Uterus (tissue), 4 donors: ENCODE data around the gene SNAP47. TPM values are rescaled to one million over a fixed set of nuclear protein-coding genes. Genes with fewer than 3 reads are reported as not detected.

ENCODE experiments used
- DNase-seq, 2 donors: peaks; one replicate each; pipeline ENCODE4 v3.0.0-alpha.2; 2019 to 2020
- H3K27ac ChIP-seq, 2 donors: fragments of 200-600 bp; sonication (generic); 1 replicate in 1 of 2; 2 replicates in 1 of 2; pipeline ENCODE4 v1.5.1; 2016 to 2018
- H3K27me3 ChIP-seq, 2 donors: fragments of 200-600 bp; sonication (generic); one replicate each; pipeline ENCODE4 v1.5.1; 2018 to 2019; ENCODE audit warnings: control low read depth in 1 of 2
- H3K36me3 ChIP-seq, 2 donors: fragments of 200-600 bp; sonication (generic); one replicate each; pipeline ENCODE4 v1.5.1; 2019; ENCODE audit warnings: control low read depth in 1 of 2
- H3K4me1 ChIP-seq, 2 donors: fragments of 200-600 bp; sonication (generic); one replicate each; pipeline ENCODE4 v1.5.1; 2018 to 2019; ENCODE audit warnings: control low read depth in 1 of 2
- H3K4me3 ChIP-seq, 2 donors: fragments of 200-600 bp; sonication (generic); 1 replicate in 1 of 2; 2 replicates in 1 of 2; pipeline ENCODE4 v1.5.1; 2018 to 2019; ENCODE audit warnings: mild to moderate bottlenecking in 1 of 2
- H3K9me3 ChIP-seq, 2 donors: fragments of 200-600 bp; sonication (generic); one replicate each; pipeline ENCODE4 v1.5.1; 2019; ENCODE audit warnings: control low read depth in 1 of 2
- CTCF ChIP-seq, 4 experiments: fragments of 200-600 bp in 2 of 4; fragments of 450-650 bp in 2 of 4; sonication (generic) in 2 of 4; IDR thresholded peaks; one replicate each; pipeline ENCODE4 v1.5.1; 2016 to 2019; ENCODE audit warnings: antibody characterized with exemption in 4 of 4, mild to moderate bottlenecking in 2 of 4, moderate library complexity in 1 of 4
- POLR2A ChIP-seq, 2 donors: fragments of 450-650 bp; IDR thresholded peaks; one replicate each; pipeline ENCODE4 v1.6.1; 2016; ENCODE audit warnings: antibody characterized with exemption in 2 of 2, mild to moderate bottlenecking in 1 of 2, moderate library complexity in 1 of 2
- intact Hi-C: fragments of 100-400 bp; cut with DNase I; formaldehyde crosslinking; loops from one replicate; pipeline ENCODE4 v1.15.1; 2023; ENCODE audit warnings: low total_unique reads
- total RNA-seq, 4 donors: library from RNA; depleted of rRNA in 3 of 4; stranded (reverse); fragments of >200 nt in 3 of 4; gene quantifications; one replicate each; pipeline versions ENCODE4 v1.1.0 to v1.2.4, GENCODE V29; 2014 to 2023
- donor health status: DM: yes; HTN: yes; CAD: no.

The SNAP47 gene
- total RNA-seq, 4 donors from 2014 or later, result 33.3 to 75.5 (median 55.2) TPM

GRCh38 chr1:227795732-227796131 lies 60.5 kb downstream of the SNAP47 start:
- no peaks in the 10 kb centered on the region for H3K27me3 ChIP-seq
- no peak overlapping the region for H3K27ac ChIP-seq
- intact Hi-C loops, result no loop called here
- no peak overlapping the region for H3K4me3 ChIP-seq
- DNase-seq, result no peak
- TF ChIP-seq CTCF (IDR thresholded peaks at IDR 0.05) (no peak), POLR2A (IDR thresholded peaks at IDR 0.05) (no peak)
- no peaks in the 10 kb centered on the region for H3K36me3 ChIP-seq
- no peaks in the 10 kb centered on the region for H3K9me3 ChIP-seq
- H3K4me1 ChIP-seq, result peaks cover 0 to 15% of the 10 kb centered on the region in 2 donors

DNA sequence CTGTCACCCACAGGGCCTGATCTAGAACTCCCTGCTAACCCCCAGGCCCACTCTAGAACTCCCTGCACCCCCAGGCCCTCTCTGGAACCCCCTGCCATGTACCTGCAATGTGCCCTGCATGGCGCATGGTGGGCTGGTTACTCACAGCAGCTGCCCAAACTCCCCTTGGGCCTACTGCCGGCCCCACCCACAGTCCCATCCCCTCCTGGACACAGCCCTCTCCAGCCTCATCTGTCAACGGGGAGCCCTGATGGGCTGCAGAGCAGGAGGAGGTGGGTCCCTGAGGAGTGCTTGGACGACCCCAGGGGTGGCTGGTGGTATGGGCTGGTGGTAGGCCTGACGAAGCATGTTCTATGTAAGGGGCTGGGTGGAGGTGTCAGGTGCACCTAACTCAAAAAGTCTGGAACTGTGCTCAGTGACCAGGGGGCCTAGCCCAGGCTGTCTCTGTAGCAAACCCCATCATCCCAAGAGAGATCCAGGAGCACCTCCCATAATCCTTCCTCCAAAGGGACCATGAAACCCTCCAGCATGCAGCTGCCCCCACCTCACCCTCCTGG lies 61.2 kb downstream of the SNAP47 start:
- H3K27ac ChIP-seq, result no peak overlapping the region
- intact Hi-C loops, result no loop called here
- no peaks in the 10 kb centered on the region for H3K27me3 ChIP-seq
- DNase-seq, result no peak
- TF ChIP-seq CTCF (IDR thresholded peaks at IDR 0.05) (no peak), POLR2A (IDR thresholded peaks at IDR 0.05) (no peak)
- peaks cover 0 to 15% of the 10 kb centered on the region in 2 donors for H3K4me1 ChIP-seq
- no peaks in the 10 kb centered on the region for H3K9me3 ChIP-seq
- H3K36me3 ChIP-seq, result no peaks in the 10 kb centered on the region
- no peak overlapping the region for H3K4me3 ChIP-seq

GRCh38 chr1:227797144-227797543 lies 61.9 kb downstream of the SNAP47 start:
- intact Hi-C loops, result no loop called here
- no peak for DNase-seq
- Histone ChIP-seq H3K4me3 (no peak overlapping the region), H3K27ac (no peak overlapping the region), H3K4me1 (peaks cover 0 to 15% of the 10 kb centered on the region in 2 donors), H3K36me3 (no peaks in the 10 kb centered on the region), H3K27me3 (no peaks in the 10 kb centered on the region), H3K9me3 (no peaks in the 10 kb centered on the region)
- no peak for TF ChIP-seq CTCF (IDR thresholded peaks at IDR 0.05)
- TF ChIP-seq POLR2A (IDR thresholded peaks at IDR 0.05), result no peak

- H3K4me1 ChIP-seq, result peaks cover 0 to 15% of the 10 kb centered on the region in 2 donors
- H3K9me3 ChIP-seq, result no peaks in the 10 kb centered on the region
- no peak overlapping the region for H3K4me3 ChIP-seq
- DNase-seq, result no peak
- intact Hi-C loops, result no loop called here
- H3K27me3 ChIP-seq, result no peaks in the 10 kb centered on the region
- no peaks in the 10 kb centered on the region for H3K36me3 ChIP-seq
- H3K27ac ChIP-seq, result no peak overlapping the region
- TF ChIP-seq POLR2A (IDR thresholded peaks at IDR 0.05) (no peak), CTCF (IDR thresholded peaks at IDR 0.05) (no peak)
Observed at GRCh38 chr1:227797625-227798024, 62.4 kb downstream of the SNAP47 start.

DNA sequence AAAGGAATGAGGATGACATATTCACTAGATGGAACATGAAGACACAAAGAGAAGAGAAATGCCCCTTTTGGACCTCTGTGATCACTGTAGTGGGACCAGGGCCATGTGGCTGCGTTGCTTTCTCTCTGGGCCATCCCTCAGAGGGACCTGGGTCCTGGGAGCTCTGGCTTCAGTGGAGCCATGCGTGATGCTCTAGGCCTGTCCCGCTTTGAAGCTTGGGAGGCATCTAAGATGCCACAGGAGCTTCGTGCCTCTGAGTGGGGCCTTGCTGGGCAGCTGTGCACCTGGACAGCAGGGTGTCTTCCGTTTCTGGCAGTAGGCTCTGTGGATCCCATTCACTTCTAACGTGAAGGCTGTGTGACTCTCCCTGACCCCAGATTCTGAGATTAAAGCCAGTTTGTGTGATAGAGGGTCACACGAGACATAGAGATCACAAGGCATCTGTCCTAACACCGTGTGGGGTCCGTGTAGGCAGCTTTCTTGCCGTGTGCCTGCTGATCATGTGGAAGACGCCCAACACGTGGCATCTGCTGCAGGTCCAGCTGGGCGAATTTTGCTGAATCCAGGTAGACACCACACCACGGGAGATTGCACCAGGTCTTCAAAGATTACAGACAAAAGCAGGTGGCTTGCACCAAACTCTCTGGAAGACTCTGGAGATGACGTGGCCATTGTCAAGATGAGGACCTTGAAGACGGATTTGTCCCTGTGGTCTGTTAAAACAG lies 63.0 kb downstream of the SNAP47 start:
- TF ChIP-seq POLR2A (IDR thresholded peaks at IDR 0.05), result no peak
- TF ChIP-seq CTCF (IDR thresholded peaks at IDR 0.05), result no peak
- no peak overlapping the region for H3K4me3 ChIP-seq
- intact Hi-C loops, result no loop called here
- no peaks in the 10 kb centered on the region for H3K36me3 ChIP-seq
- no peaks in the 10 kb centered on the region for H3K9me3 ChIP-seq
- no peaks in the 10 kb centered on the region for H3K27me3 ChIP-seq
- H3K27ac ChIP-seq, result no peak overlapping the region
- DNase-seq, result no peak
- H3K4me1 ChIP-seq, result peaks cover 0 to 15% of the 10 kb centered on the region in 2 donors
